IPS-18a (cell line): ENCODE results near the gene CARD19.

Experiments used
- H3K27ac ChIP-seq: one replicate; pipeline ENCODE4 v1.5.1; 2013; ENCODE audit warnings: low read length
- H3K27me3 ChIP-seq: one replicate; pipeline ENCODE4 v1.6.1; 2013; ENCODE audit warnings: mild to moderate bottlenecking, low read length; ENCODE audit not compliant: control insufficient read depth, insufficient read depth
- H3K36me3 ChIP-seq: one replicate; pipeline ENCODE4 v1.6.1; 2013; ENCODE audit warnings: low read depth, low read length; ENCODE audit not compliant: control insufficient read depth
- H3K4me1 ChIP-seq: one replicate; pipeline ENCODE4 v1.6.1; 2013; ENCODE audit warnings: low read depth, low read length; ENCODE audit not compliant: control insufficient read depth
- H3K4me3 ChIP-seq: one replicate; pipeline ENCODE4 v1.5.1; 2013; ENCODE audit warnings: low read length
- H3K9ac ChIP-seq: one replicate; pipeline ENCODE4 v1.6.1; 2013; ENCODE audit warnings: mild to moderate bottlenecking, low read length, moderate library complexity
- H3K9me3 ChIP-seq: one replicate; pipeline ENCODE4 v1.6.1; 2013; ENCODE audit warnings: low read depth, low read length; ENCODE audit not compliant: control insufficient read depth

Gene CARD19

DNA sequence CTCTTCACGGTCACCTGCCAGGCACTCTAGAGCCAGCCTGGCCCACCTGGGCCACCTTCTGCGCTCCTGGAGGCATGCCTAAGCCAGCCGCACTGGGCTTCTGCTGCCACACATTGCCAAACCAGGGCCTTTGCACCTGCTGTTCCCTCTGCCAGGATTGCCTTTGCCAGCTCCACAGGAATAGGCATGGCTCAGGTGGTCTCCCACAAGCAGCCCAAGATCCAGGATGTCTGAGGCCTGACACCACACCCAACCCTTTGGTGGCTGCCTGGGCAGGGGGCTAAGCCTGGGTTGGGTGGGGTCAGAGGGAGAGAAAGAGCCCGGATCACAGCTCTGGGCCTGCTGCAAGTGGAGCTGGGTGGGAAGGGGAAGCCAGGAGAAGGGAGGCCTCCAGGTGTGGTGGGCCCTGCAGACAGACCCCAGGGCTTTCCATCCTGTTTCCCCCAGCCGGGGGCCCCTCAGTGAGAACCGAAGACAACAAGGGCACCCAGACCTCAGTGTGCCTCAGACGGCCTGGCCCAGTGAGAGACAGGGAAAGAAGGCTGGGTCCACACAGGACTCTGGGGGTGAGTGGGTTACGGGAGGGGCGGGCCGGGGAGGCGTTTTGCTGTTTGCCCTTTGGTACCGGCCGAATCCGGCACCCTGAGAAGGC, 38.2 kb upstream of the CARD19 start:
- Histone ChIP-seq H3K4me3 (peak overlapping the region; percentile 44), H3K27ac (no peak overlapping the region), H3K36me3 (no peaks in the 10 kb centered on the region), H3K4me1 (peaks cover 29% of the 10 kb centered on the region), H3K9me3 (no peaks in the 10 kb centered on the region), H3K9ac (no peak overlapping the region), H3K27me3 (peaks cover 10% of the 10 kb centered on the region)

- H3K36me3 ChIP-seq: no peaks in the 10 kb centered on the region
- peaks cover 10% of the 10 kb centered on the region for H3K27me3 ChIP-seq
- no peaks in the 10 kb centered on the region for H3K9me3 ChIP-seq
- peak within 1 kb of the TSS; percentile 44 for H3K4me3 ChIP-seq
- H3K4me1 ChIP-seq: peaks cover 23% of the 10 kb centered on the region
- no peak within 1 kb of the TSS for H3K27ac ChIP-seq
- H3K9ac ChIP-seq: no peak within 1 kb of the TSS
Measured at GRCh38 chr9:93058355-93059010, 37.5 kb upstream of the CARD19 start, which contains the start of gene SUSD3. TSS of gene SUSD3 (plus strand) at chr9:93058701. CDS start at chr9:93058743, 42 bp downstream.

- Histone ChIP-seq H3K4me3 (peak overlapping the region; percentile 44), H3K27ac (no peak overlapping the region), H3K27me3 (peaks cover 10% of the 10 kb centered on the region), H3K4me1 (peaks cover 18% of the 10 kb centered on the region), H3K9me3 (no peaks in the 10 kb centered on the region), H3K36me3 (no peaks in the 10 kb centered on the region), H3K9ac (no peak overlapping the region)
Measured at GRCh38 chr9:93059011-93059714, 36.9 kb upstream of the CARD19 start.

GRCh38 chr9:93059715-93060578, 36.1 kb upstream of the CARD19 start:
- H3K4me3 ChIP-seq: no peak overlapping the region
- peaks cover 18% of the 10 kb centered on the region for H3K4me1 ChIP-seq
- no peak overlapping the region for H3K27ac ChIP-seq
- H3K9ac ChIP-seq: no peak overlapping the region
- peaks cover 10% of the 10 kb centered on the region for H3K27me3 ChIP-seq
- H3K36me3 ChIP-seq: no peaks in the 10 kb centered on the region
- H3K9me3 ChIP-seq: no peaks in the 10 kb centered on the region

- Histone ChIP-seq H3K27me3 (peaks cover 10% of the 10 kb centered on the region), H3K4me1 (peaks cover 18% of the 10 kb centered on the region), H3K36me3 (no peaks in the 10 kb centered on the region), H3K27ac (no peak overlapping the region), H3K9me3 (no peaks in the 10 kb centered on the region), H3K9ac (no peak overlapping the region), H3K4me3 (no peak overlapping the region)
Measured at GRCh38 chr9:93060746-93061259, 35.2 kb upstream of the CARD19 start.

- H3K27me3 ChIP-seq: peaks cover 10% of the 10 kb centered on the region
- H3K9me3 ChIP-seq: no peaks in the 10 kb centered on the region
- peaks cover 18% of the 10 kb centered on the region for H3K4me1 ChIP-seq
- H3K27ac ChIP-seq: no peak overlapping the region
- no peak overlapping the region for H3K4me3 ChIP-seq
- no peak overlapping the region for H3K9ac ChIP-seq
- H3K36me3 ChIP-seq: no peaks in the 10 kb centered on the region
Measured at GRCh38 chr9:93061260-93061751, 34.7 kb upstream of the CARD19 start.

GRCh38 chr9:93061791-93062763, 33.9 kb upstream of the CARD19 start:
- no peak overlapping the region for H3K9ac ChIP-seq
- H3K4me1 ChIP-seq: peaks cover 14% of the 10 kb centered on the region
- H3K27me3 ChIP-seq: peaks cover 10% of the 10 kb centered on the region
- no peaks in the 10 kb centered on the region for H3K36me3 ChIP-seq
- H3K9me3 ChIP-seq: no peaks in the 10 kb centered on the region
- H3K27ac ChIP-seq: no peak overlapping the region
- no peak overlapping the region for H3K4me3 ChIP-seq

DNA sequence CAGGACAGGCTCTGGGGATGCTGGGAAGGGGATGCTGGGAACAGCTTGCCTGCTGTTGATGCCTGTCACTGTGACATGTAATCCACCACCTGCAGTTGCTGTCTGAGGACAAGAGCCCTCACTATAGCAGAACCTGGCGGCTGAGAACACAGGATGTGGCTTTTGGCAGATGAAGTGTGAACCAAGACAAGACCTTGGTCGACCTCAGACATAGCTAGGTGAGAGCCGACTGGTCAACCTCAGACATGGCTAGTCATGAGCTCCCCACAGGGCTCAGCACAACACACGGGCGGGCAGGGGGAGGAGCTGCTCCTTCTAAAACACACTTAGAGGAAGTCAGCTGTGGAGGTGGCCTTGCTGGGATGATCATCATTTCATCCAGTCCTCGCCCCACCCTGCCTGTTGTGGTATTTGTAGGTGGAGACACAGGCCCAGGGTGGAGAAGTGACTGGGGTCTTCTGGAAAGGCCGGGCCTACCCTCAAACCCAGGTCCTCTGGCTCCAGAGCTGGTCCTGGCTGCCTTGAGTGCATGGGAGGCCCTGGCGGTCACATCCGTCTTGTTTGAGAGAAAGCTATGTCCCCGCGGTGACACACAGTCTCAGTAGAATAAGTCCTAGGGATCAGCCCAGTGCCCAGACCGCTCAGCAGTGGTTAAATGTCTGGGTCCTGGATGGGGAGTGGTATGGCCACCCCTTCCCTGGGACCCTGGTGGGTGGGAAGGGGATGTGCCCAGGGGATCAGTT, 31.5 kb upstream of the CARD19 start:
- H3K9me3 ChIP-seq: no peaks in the 10 kb centered on the region
- no peaks in the 10 kb centered on the region for H3K36me3 ChIP-seq
- peaks cover 7% of the 10 kb centered on the region for H3K4me1 ChIP-seq
- no peak overlapping the region for H3K9ac ChIP-seq
- no peak overlapping the region for H3K4me3 ChIP-seq
- H3K27ac ChIP-seq: no peak overlapping the region
- peaks cover 4% of the 10 kb centered on the region for H3K27me3 ChIP-seq

- Histone ChIP-seq H3K4me1 (peaks cover 2% of the 10 kb centered on the region), H3K27ac (no peak overlapping the region), H3K27me3 (no peaks in the 10 kb centered on the region), H3K4me3 (no peak overlapping the region), H3K36me3 (no peaks in the 10 kb centered on the region), H3K9ac (no peak overlapping the region), H3K9me3 (no peaks in the 10 kb centered on the region)
Measured at GRCh38 chr9:93065135-93065720, 30.8 kb upstream of the CARD19 start.
